Activated CD8-positive, alpha-beta memory T cell treated with anti-CD3 and anti-CD28 coated beads, Interleukin-2, amount 10 ng/mL, durations not matched to agents 7 days and 5 days (primary cell): ENCODE results near the gene CACYBP. TPM values are rescaled to one million over a fixed set of nuclear protein-coding genes. Genes with fewer than 3 reads are reported as not detected.

Experiments used
- ATAC-seq: fragments of 150-1000 bp; cut with Tn5 transposase; one replicate; pipeline ENCODE4 v1.10.0; 2021; ENCODE audit warnings: moderate library complexity
- CTCF ChIA-PET: fragments of 350-600 bp; sonication (Branson Sonifier 250); formaldehyde crosslinking; loops from one replicate; lab custom pipeline; 2021; ENCODE audit warnings: antibody characterized with exemption; lab: Charles Lee
- DNase-seq: peaks from one replicate; pipeline ENCODE4 v3.0.0-alpha.2; 2020
- H3K27ac Mint-ChIP-seq: one replicate; pipeline ENCODE4 v1.8.0; 2021; ENCODE audit warnings: mild to moderate bottlenecking, mixed read lengths
- H3K27me3 Mint-ChIP-seq: one replicate; pipeline ENCODE4 v1.8.0; 2021; ENCODE audit warnings: mixed read lengths
- H3K36me3 Mint-ChIP-seq: one replicate; pipeline ENCODE4 v1.8.0; 2021; ENCODE audit warnings: mild to moderate bottlenecking, mixed read lengths
- H3K4me1 Mint-ChIP-seq: one replicate; pipeline ENCODE4 v1.8.0; 2021; ENCODE audit warnings: mixed read lengths
- H3K4me3 Mint-ChIP-seq: one replicate; pipeline ENCODE4 v1.8.0; 2021; ENCODE audit warnings: mild to moderate bottlenecking, moderate library complexity, mixed read lengths
- H3K9me3 Mint-ChIP-seq: one replicate; pipeline ENCODE4 v1.8.0; 2022; ENCODE audit warnings: low read depth, mixed read lengths
- total RNA-seq, 2 experiments: library from RNA; stranded (reverse); gene quantifications; one replicate each; pipeline ENCODE4 v1.2.3, GENCODE V29; 2021

Gene CACYBP, protein sequence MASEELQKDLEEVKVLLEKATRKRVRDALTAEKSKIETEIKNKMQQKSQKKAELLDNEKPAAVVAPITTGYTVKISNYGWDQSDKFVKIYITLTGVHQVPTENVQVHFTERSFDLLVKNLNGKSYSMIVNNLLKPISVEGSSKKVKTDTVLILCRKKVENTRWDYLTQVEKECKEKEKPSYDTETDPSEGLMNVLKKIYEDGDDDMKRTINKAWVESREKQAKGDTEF
- total RNA-seq = 100 to 1,000 TPM; 210 to 287 TPM

DNA sequence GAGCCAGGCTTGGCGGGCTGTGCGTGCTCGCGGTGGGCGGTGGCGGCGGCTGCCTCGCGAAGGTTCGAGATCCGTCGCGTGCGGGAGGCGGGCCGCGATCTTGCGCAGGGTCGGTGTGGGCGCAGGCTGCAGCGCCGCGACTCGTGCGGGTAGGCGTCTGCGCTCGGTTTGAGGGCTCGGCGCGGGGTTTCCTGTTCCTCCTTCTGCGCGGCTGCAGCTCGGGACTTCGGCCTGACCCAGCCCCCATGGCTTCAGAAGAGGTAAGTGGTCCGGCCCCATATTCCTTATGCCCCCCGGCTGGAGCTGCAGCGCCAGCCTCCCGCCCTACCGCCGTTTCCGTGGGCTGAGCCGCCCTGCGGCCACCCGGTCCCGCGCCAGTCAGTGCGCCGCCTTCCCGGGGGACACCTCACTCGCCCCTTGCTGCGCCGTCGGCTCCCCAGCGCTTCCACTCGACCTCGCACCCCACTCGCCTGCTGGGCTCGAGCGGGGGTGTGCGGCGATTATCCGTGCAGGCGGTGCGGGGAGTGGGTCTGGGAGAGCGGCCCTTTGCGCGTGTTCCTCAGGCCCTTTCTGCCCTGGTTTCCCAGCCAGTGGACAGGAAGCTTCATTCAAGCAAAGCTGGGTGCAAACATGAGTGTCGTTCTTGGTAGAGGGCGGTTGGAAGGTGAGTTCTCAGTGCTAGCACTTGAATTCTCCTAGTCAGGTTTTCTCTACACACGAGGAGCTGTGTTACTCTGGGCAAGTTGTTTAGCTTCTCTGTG lies at the start of gene CACYBP:
Gene CACYBP, plus strand, starts transcription at position 12 of the 761 bp plus-strand sequence. Its CDS starts 234 bp downstream, at position 246.
- DNase-seq = peak; percentile 66
- Mint-ChIP-seq H3K27me3 (no peaks in the 10 kb centered on the region), H3K36me3 (peaks cover 24% of the 10 kb centered on the region), H3K4me1 (peaks cover 48% of the 10 kb centered on the region), H3K27ac (no peak within 1 kb of the TSS), H3K4me3 (no peak within 1 kb of the TSS), H3K9me3 (no peaks in the 10 kb centered on the region)
- CTCF ChIA-PET = interaction anchor here (0.6 to 5.8 kb wide), 11 partner anchors 10 to 1134 kb away, joined by 3 to 39 read pairs (median 4); partner anchors contain the start of gene MRPS14
- ATAC-seq = peak; percentile 0

DNA sequence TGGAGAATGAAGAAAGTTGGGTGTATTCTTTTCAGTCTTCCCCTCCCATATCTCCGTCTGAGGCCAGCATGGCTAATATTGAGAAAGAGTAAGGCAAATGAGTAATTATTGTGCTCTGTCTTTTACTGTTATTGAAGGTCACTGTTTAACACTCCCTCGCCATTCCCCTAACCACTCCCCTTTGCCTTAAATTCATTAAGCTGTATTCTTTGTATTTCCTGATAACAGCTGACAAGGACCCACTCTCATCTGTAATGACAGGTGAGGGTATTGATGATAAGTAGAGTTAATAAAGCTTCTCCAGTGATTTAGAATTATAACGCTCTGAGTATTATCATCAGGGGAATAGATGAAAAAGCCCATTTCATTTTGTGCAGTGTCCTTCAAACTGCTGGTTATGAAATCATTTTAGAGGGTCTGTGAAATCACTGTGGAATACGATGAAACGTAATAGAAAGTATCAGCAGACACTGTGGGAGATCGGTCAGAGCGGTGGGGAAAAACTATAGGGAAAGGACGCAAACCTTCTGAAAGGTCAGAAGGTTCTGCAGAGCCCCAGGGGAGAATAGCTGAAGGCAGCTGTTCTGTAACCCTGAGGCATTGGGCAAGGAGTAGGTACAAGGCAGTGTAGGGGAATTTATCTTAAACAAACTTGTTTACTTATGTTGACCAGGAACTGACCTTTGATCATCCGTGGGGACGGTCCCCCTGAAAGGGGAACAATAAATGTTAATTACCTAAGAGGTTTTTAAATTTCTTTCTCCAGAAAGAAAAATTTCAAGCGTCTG lies 46.3 kb upstream of the CACYBP start:
- Mint-ChIP-seq H3K36me3 (peaks cover 10% of the 10 kb centered on the region), H3K4me3 (no peak overlapping the region), H3K4me1 (peaks cover 19% of the 10 kb centered on the region), H3K9me3 (no peaks in the 10 kb centered on the region), H3K27me3 (no peaks in the 10 kb centered on the region), H3K27ac (no peak overlapping the region)
- ATAC-seq = no peak
- no peak for DNase-seq
- CTCF ChIA-PET = interaction anchor here (0.9 to 1.5 kb wide), 2 partner anchors 30 to 210 kb away, joined by 4 to 5 read pairs; no protein-coding TSS in a partner anchor

DNA sequence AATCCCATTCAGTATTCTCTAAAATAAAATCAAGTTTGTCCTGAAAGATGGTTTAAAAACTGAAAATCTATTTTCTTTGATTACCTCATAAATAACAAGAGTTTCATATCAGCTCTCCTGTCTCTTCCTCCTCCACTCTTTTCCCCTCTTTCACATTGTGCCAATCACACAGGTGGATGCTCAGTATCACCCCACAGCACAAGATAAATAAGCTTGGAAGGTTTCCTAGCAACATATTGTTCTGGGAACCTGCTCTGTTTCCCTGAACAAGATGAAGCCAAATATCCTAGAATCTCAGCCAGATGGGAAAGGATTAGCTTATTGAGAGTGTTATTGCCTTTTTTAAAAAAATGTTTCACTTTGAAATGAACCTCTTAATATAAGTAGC lies 45.7 kb upstream of the CACYBP start:
- Mint-ChIP-seq H3K9me3 (no peaks in the 10 kb centered on the region), H3K4me3 (no peak overlapping the region), H3K27ac (no peak overlapping the region), H3K27me3 (no peaks in the 10 kb centered on the region), H3K36me3 (peaks cover 10% of the 10 kb centered on the region), H3K4me1 (peaks cover 22% of the 10 kb centered on the region)
- DNase-seq (no peak), ATAC-seq (no peak)
- CTCF ChIA-PET = interaction anchor here (1.5 kb wide), 1 partner anchor 29 kb away, joined by 5 read pairs; no protein-coding TSS in a partner anchor

DNA sequence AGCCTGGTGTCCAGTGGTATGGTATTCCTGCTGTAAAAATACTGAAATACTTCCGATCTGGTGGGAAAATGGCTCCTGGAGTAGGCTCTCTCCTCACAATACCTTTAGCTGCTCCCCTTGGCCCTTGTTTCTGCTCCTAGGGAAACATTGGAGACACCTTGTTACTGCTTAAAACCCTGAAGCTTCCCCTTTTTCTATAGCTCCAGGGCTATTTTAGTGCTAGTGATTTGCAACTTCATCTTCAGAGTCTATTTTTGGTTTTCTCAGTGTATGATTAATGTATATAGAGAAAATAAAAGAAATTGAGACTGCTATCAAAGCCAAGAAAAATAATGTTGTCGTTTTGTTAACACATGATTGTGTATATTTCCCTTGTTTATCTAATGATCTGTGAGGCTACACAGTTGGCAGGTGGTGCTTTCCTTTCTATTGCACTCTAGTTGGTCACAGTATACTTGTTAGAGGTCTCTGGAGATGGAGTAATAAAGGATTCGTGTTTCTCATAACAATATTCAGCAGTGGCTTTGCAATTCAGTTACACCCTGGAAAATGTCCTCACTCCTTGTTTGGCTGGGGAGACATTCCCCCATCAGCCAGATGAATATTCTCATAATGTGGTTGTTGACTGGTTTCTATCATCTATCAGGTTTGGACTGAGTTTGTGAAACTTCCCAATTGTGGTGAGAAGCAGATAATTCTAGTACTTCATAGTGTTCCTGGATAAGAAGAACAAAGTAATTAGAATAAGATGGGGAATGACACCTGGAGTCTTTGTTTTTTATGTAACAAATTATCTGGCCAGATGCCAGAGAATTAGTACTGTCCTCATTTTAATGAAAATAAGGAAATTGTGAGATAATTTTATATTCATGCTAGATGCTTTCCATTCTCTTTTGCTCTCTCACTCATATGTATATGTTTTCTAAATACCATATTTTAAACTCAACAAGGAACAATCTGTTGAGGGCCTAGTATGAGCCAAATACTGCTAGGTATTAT lies 44.8 kb upstream of the CACYBP start:
- no peak overlapping the region for H3K27ac Mint-ChIP-seq
- no peak for ATAC-seq
- H3K4me1 Mint-ChIP-seq = peaks cover 22% of the 10 kb centered on the region
- no peaks in the 10 kb centered on the region for H3K27me3 Mint-ChIP-seq
- H3K4me3 Mint-ChIP-seq = no peak overlapping the region
- peaks cover 10% of the 10 kb centered on the region for H3K36me3 Mint-ChIP-seq
- no peak for DNase-seq
- no peaks in the 10 kb centered on the region for H3K9me3 Mint-ChIP-seq
- CTCF ChIA-PET = interaction anchor here (1.5 kb wide), 1 partner anchor 28 kb away, joined by 5 read pairs; no protein-coding TSS in a partner anchor

- Mint-ChIP-seq H3K27me3 (no peaks in the 10 kb centered on the region), H3K9me3 (no peaks in the 10 kb centered on the region), H3K27ac (no peak overlapping the region), H3K36me3 (peaks cover 10% of the 10 kb centered on the region), H3K4me1 (peaks cover 22% of the 10 kb centered on the region), H3K4me3 (no peak overlapping the region)
- ATAC-seq (no peak), DNase-seq (no peak)
- CTCF ChIA-PET = interaction anchor here (1.3 kb wide), 1 partner anchor 12 kb away, joined by 3 read pairs; no protein-coding TSS in a partner anchor
These were observed 43.7 kb upstream of the CACYBP start for GRCh38 chr1:174956086-174956485.

DNA sequence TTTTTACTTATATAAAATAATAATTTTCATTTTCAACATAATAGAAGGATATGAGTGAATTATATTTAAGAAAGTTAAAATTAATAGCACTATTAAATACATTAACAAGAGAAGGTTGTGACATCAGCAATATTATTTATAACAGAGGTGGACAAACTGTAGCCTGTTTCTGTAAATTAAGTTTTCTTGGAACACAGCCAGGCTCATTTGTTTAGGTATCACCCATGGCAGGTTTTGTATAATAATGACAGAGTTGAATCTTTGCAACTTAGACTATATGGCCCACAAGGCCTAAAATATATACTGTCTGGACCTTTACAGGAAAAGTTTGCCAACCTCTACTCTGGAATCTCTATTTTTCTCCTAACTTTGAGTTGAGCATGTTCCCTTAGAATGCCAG lies 42.8 kb upstream of the CACYBP start:
- Mint-ChIP-seq H3K27ac (peak overlapping the region; percentile 47), H3K36me3 (peaks cover 10% of the 10 kb centered on the region), H3K4me3 (no peak overlapping the region), H3K4me1 (peaks cover 22% of the 10 kb centered on the region), H3K9me3 (no peaks in the 10 kb centered on the region), H3K27me3 (no peaks in the 10 kb centered on the region)
- ATAC-seq (no peak), DNase-seq (no peak)
- CTCF ChIA-PET = interaction anchor here (1.1 to 1.5 kb wide), 3 partner anchors 12 to 38 kb away, joined by 3 to 4 read pairs (median 3); no protein-coding TSS in a partner anchor

DNA sequence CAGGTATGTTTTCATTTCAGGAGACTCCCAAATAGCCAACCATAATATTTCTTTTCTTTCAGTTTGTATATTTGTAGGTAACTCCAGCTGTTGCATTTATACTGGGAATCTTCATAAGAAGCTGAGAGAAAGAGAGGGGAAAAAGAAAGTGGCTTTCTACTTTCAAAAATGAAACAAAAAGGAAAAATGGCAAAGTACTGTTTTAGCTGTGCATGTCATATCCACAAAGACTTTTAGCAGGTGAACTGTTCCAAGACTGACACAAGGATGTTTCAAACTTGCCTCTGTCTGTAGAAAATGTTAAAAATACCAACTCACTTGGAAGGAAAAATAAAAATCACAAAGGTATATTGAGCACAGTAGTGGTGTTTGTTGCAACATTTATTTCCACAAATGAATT lies 41.9 kb upstream of the CACYBP start:
- Mint-ChIP-seq H3K4me3 (peak overlapping the region; percentile 67), H3K27me3 (no peaks in the 10 kb centered on the region), H3K36me3 (peaks cover 10% of the 10 kb centered on the region), H3K4me1 (peaks cover 22% of the 10 kb centered on the region), H3K9me3 (no peaks in the 10 kb centered on the region), H3K27ac (peak overlapping the region; percentile 87)
- DNase-seq (no peak), ATAC-seq (peak; percentile 85)
- CTCF ChIA-PET = interaction anchor here (0.7 to 1.5 kb wide), 5 partner anchors 10 to 197 kb away, joined by 3 to 4 read pairs (median 3); no protein-coding TSS in a partner anchor

- H3K36me3 Mint-ChIP-seq = peaks cover 12% of the 10 kb centered on the region
- H3K4me3 Mint-ChIP-seq = peak overlapping the region; percentile 67
- CTCF ChIA-PET = interaction anchor here (0.9 to 1.5 kb wide), 3 partner anchors 10 to 197 kb away, joined by 3 to 4 read pairs (median 4); no protein-coding TSS in a partner anchor
- peaks cover 26% of the 10 kb centered on the region for H3K4me1 Mint-ChIP-seq
- no peak for ATAC-seq
- H3K27ac Mint-ChIP-seq = peak overlapping the region; percentile 87
- DNase-seq = no peak
- no peaks in the 10 kb centered on the region for H3K27me3 Mint-ChIP-seq
- H3K9me3 Mint-ChIP-seq = no peaks in the 10 kb centered on the region
These were observed 41.4 kb upstream of the CACYBP start for GRCh38 chr1:174958396-174958795.

DNA sequence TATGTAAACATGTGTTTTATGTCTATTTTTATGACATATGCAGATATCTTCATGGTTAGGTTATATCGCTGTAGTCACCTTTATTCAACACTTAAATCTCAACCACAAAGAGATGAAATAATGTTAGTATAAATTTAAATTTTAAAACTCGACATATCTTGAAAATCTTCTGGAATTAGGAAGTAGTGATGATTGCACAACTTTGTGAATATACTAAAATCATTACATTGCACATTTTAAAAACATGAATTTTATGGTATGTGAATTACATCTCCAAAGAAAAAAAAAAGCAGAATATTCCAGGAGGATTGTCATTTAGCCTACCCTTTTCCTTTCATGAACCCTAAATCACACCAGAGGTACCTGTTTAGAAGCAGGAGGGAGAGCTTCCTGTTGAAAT lies 39.4 kb upstream of the CACYBP start:
- no peaks in the 10 kb centered on the region for H3K9me3 Mint-ChIP-seq
- no peaks in the 10 kb centered on the region for H3K27me3 Mint-ChIP-seq
- peaks cover 37% of the 10 kb centered on the region for H3K4me1 Mint-ChIP-seq
- H3K4me3 Mint-ChIP-seq = no peak overlapping the region
- ATAC-seq = no peak
- DNase-seq = no peak
- CTCF ChIA-PET = interaction anchor here (1.8 kb wide), 1 partner anchor 23 kb away, joined by 4 read pairs; no protein-coding TSS in a partner anchor
- no peak overlapping the region for H3K27ac Mint-ChIP-seq
- peaks cover 12% of the 10 kb centered on the region for H3K36me3 Mint-ChIP-seq

GRCh38 chr1:174963529-174964125 lies 36.1 kb upstream of the CACYBP start:
- H3K36me3 Mint-ChIP-seq = peaks cover 1% of the 10 kb centered on the region
- CTCF ChIA-PET = interaction anchor here (0.8 to 3.3 kb wide), 3 partner anchors 25 to 35 kb away, joined by 3 to 13 read pairs (median 3); partner anchors contain the start of gene CACYBP
- peaks cover 53% of the 10 kb centered on the region for H3K4me1 Mint-ChIP-seq
- no peak overlapping the region for H3K4me3 Mint-ChIP-seq
- ATAC-seq (no peak), DNase-seq (no peak)
- H3K27me3 Mint-ChIP-seq = no peaks in the 10 kb centered on the region
- H3K9me3 Mint-ChIP-seq = no peaks in the 10 kb centered on the region
- peak overlapping the region; percentile 95 for H3K27ac Mint-ChIP-seq

- Mint-ChIP-seq H3K4me3 (peak overlapping the region; percentile 70), H3K36me3 (peaks cover 1% of the 10 kb centered on the region), H3K27me3 (no peaks in the 10 kb centered on the region), H3K9me3 (no peaks in the 10 kb centered on the region), H3K4me1 (peaks cover 59% of the 10 kb centered on the region), H3K27ac (peak overlapping the region; percentile 95)
- DNase-seq = peak; percentile 50
- CTCF ChIA-PET = interaction anchor here (0.8 to 3.3 kb wide), 3 partner anchors 25 to 34 kb away, joined by 3 to 13 read pairs (median 3); partner anchors contain the start of gene CACYBP
- peak; percentile 78 for ATAC-seq
These were observed 35.3 kb upstream of the CACYBP start for GRCh38 chr1:174964261-174964971.
